Body of pancreas (tissue), 4 donors: ENCODE measurements around the gene MARCHF3.

Experiments
- CTCF ChIP-seq, 7 experiments: fragments of 450-650 bp in 4 of 7; fragments of 200-600 bp in 3 of 7; sonication (generic) in 3 of 7; IDR thresholded peaks; one replicate each; pipeline ENCODE4 v1.5.1; 2016 to 2019; ENCODE audit warnings: antibody characterized with exemption in 7 of 7
- POLR2A ChIP-seq, 3 donors: fragments of 450-650 bp; IDR thresholded peaks; one replicate each; pipeline ENCODE4 v1.6.1; 2016; ENCODE audit warnings: antibody characterized with exemption in 3 of 3, mild to moderate bottlenecking in 2 of 3

GRCh38 chr5:127019928-127020327 is 10.4 kb downstream of the MARCHF3 start:
- no peak for TF ChIP-seq POLR2A (IDR thresholded peaks at IDR 0.05)
- TF ChIP-seq CTCF (IDR thresholded peaks at IDR 0.05): no peak
